ENCODE measurements around the gene SAG. TPM values are rescaled to one million over a fixed set of nuclear protein-coding genes. Genes with fewer than 3 reads are reported as not detected.

The SAG gene
- total RNA-seq, 4 donors from 2014 or later = 0.07 TPM; not detected in 3

DNA sequence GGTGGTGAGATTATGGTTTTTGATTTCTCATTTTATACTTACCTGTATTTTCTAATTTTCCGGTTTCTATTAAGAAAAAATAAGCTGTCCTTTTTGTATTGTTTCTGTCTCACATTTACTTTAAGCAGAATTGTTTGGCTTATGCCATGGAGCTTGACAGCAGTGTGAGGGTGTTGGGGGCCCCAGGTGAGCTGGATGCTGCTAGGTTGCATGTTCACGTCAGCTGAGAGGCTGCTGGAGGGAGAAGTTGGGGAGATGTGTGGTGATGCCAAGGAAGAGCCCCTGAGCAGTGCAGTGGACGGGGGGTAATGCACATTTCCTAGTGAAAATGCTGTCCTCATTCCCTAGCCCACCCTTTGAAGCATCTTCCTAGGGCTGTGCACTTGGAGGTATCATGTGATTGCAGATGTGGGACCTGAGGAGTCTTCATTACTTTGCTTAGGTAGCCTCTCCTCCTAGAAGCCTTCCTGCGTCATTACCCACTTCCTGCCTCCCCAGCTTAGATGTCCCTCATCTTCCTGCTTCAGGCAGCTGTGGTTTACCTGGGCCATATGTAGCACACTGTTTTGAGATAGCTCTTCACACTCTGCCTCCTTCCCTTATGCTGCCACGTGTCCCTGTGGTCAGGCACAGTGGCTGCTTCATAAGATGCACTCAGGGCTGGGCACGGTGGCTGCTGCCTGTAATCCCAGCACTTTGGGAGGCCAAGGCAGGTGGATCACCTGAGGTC, 39.9 kb upstream of the SAG start:
- Histone ChIP-seq H3K27me3 (no peaks in the 10 kb centered on the region), H3K9me3 (no peaks in the 10 kb centered on the region), H3K36me3 (no peaks in the 10 kb centered on the region), H3K27ac (no peak overlapping the region), H3K4me1 (no peaks in the 10 kb centered on the region), H3K4me3 (no peak overlapping the region)
- intact Hi-C loops (cut with DNase I; ENCODE audit: low total_unique reads) = no loop called here
- no peak for TF ChIP-seq POLR2A (IDR thresholded peaks at IDR 0.05)
- TF ChIP-seq, protein P1, sequence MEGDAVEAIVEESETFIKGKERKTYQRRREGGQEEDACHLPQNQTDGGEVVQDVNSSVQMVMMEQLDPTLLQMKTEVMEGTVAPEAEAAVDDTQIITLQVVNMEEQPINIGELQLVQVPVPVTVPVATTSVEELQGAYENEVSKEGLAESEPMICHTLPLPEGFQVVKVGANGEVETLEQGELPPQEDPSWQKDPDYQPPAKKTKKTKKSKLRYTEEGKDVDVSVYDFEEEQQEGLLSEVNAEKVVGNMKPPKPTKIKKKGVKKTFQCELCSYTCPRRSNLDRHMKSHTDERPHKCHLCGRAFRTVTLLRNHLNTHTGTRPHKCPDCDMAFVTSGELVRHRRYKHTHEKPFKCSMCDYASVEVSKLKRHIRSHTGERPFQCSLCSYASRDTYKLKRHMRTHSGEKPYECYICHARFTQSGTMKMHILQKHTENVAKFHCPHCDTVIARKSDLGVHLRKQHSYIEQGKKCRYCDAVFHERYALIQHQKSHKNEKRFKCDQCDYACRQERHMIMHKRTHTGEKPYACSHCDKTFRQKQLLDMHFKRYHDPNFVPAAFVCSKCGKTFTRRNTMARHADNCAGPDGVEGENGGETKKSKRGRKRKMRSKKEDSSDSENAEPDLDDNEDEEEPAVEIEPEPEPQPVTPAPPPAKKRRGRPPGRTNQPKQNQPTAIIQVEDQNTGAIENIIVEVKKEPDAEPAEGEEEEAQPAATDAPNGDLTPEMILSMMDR (IDR thresholded peaks at IDR 0.05) = no peak
- no peak for DNase-seq

- no peak overlapping the region for H3K27ac ChIP-seq
- H3K27me3 ChIP-seq = no peaks in the 10 kb centered on the region
- TF ChIP-seq POLR2A (IDR thresholded peaks at IDR 0.05) = no peak
- TF ChIP-seq, protein P1 (IDR thresholded peaks at IDR 0.05) = no peak
- no peaks in the 10 kb centered on the region for H3K9me3 ChIP-seq
- intact Hi-C loops (cut with DNase I; ENCODE audit: low total_unique reads) = no loop called here
- no peaks in the 10 kb centered on the region for H3K4me1 ChIP-seq
- H3K36me3 ChIP-seq = no peaks in the 10 kb centered on the region
- no peak for DNase-seq
- H3K4me3 ChIP-seq = no peak overlapping the region
Observed at GRCh38 chr2:233270366-233270765, 37.2 kb upstream of the SAG start.

DNA sequence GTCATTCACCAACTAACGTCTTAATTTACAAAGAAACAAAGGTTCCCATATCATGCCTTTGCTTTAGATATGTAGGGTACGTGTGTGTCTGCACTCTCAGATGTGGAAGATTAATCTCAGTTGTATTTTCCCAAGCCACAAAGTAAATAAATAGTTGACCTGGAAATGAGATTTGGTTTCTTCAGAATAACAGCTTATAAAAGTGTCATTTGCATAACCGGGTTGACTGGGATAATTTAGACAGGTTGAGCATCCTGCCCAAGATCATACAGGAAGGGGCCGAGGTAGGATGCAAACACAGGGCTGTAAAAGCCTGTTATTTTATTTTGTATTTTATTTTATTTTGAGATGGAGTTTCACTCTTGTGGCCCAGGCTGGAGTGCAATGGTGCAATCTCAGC, 36.7 kb upstream of the SAG start:
- H3K9me3 ChIP-seq = no peaks in the 10 kb centered on the region
- no peak for DNase-seq
- H3K27me3 ChIP-seq = no peaks in the 10 kb centered on the region
- no peaks in the 10 kb centered on the region for H3K4me1 ChIP-seq
- no peak for TF ChIP-seq POLR2A (IDR thresholded peaks at IDR 0.05)
- TF ChIP-seq, protein P1 (IDR thresholded peaks at IDR 0.05) = no peak
- H3K4me3 ChIP-seq = no peak overlapping the region
- no peaks in the 10 kb centered on the region for H3K36me3 ChIP-seq
- no peak overlapping the region for H3K27ac ChIP-seq
- intact Hi-C loops (cut with DNase I; ENCODE audit: low total_unique reads) = no loop called here

GRCh38 chr2:233271693-233272092, 35.9 kb upstream of the SAG start:
- intact Hi-C loops (cut with DNase I; ENCODE audit: low total_unique reads) = no loop called here
- Histone ChIP-seq H3K27ac (no peak overlapping the region), H3K9me3 (no peaks in the 10 kb centered on the region), H3K4me1 (no peaks in the 10 kb centered on the region), H3K4me3 (no peak overlapping the region), H3K36me3 (no peaks in the 10 kb centered on the region), H3K27me3 (no peaks in the 10 kb centered on the region)
- TF ChIP-seq POLR2A (IDR thresholded peaks at IDR 0.05) = no peak
- TF ChIP-seq, protein P1 (IDR thresholded peaks at IDR 0.05) = no peak
- no peak for DNase-seq

- H3K36me3 ChIP-seq = no peaks in the 10 kb centered on the region
- H3K27me3 ChIP-seq = no peaks in the 10 kb centered on the region
- intact Hi-C loops (cut with DNase I; ENCODE audit: low total_unique reads) = no loop called here
- no peaks in the 10 kb centered on the region for H3K4me1 ChIP-seq
- TF ChIP-seq POLR2A (IDR thresholded peaks at IDR 0.05) = no peak
- TF ChIP-seq, protein P1 (IDR thresholded peaks at IDR 0.05) = no peak
- H3K27ac ChIP-seq = no peak overlapping the region
- H3K9me3 ChIP-seq = no peaks in the 10 kb centered on the region
- DNase-seq = no peak
- no peak overlapping the region for H3K4me3 ChIP-seq
Observed at GRCh38 chr2:233273120-233273519, 34.5 kb upstream of the SAG start.

All from uterus (tissue), 4 donors.